ENCODE data around the gene GIMAP5. TPM values are rescaled to one million over a fixed set of nuclear protein-coding genes. Genes with fewer than 3 reads are reported as not detected.

GIMAP5 gene
- total RNA-seq, 1 donor from 2014 or later = not detected

DNA sequence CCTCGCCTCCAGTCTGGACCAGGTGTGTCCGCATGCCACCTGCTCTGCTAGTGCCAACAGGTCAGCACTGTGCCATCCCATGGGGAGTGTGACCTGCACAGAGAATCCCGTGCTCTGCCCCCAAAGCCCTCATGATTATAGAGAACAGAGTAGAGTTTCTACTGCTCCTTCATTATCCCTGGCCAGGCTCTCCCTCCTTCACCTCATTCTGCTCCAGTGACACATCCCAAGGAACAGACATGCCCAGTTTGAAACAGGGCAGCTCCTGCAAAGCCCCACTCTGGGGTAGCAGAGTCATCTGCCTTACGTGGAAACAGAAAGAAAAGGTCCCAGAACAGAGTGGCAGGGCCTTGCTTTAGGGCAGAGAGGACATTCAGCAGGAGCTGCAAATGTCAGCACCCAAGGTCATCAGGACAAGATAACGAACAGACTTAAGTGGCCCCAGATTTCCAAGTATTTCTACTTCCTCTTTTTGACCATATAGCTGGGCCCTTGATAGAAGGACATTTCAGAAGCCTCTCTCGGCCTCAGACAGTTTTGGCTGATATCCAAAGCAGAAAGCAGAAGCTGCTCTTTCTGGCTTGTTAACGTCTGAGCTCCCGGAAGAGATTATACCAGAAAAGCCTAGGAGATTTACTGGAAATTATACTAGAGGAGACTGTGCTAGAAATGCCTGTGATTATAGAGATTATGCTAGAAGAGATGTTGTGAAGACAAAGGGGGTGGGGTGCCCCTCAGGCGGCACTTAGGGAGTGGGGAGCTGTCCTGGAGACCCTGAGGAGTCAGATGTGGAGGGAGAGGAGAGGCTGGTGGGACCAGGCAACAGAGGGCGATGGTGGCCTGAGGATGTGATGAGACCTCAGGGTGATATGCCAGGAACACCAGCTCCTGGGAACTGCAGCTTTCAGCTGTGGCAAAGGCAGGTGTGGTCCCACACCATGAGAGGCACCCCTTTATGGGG lies 50.4 kb downstream of the GIMAP5 start:
- H3K4me3 ChIP-seq (ENCODE audit: low read depth, low read length) = no peak overlapping the region
- no peak for FAIRE-seq

DNA sequence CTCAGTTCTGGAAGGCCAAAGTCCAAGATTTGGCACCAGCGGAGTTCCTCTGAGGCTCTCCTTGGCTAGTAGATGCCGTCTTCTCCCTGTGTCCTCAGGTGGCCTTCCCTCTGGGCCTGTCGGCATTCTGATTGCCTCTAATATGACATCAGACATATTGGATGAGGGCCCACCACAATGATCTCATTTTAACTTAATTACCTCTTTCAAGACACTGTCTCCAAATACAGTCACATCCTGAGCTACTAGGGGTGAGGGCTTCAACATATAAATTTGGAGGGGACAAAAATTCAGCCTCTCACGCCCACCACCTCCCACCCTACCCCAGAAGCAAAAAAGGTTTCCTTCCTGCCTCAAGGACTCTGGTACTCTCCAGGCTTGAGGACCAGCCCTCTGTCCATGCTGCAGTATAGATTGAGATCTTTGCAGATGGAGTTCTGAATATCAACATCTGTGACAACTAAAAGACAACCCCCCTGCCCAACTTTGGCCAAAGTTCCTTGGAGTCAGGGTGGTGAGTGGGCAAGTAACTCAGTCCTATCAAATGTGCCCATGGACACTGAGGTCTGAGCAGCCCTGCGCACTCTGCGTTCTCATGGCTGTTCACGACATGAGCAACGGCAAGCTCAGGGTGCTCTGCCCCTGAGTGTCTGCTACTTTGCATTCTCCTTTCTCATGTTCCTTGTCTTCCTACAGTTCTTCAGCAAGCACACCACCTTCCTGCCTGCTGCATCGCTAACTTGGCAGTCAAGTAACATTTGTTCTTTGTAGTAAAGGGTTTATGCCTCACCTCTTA lies 51.5 kb downstream of the GIMAP5 start:
- FAIRE-seq = no peak
- TF ChIP-seq, protein P1, sequence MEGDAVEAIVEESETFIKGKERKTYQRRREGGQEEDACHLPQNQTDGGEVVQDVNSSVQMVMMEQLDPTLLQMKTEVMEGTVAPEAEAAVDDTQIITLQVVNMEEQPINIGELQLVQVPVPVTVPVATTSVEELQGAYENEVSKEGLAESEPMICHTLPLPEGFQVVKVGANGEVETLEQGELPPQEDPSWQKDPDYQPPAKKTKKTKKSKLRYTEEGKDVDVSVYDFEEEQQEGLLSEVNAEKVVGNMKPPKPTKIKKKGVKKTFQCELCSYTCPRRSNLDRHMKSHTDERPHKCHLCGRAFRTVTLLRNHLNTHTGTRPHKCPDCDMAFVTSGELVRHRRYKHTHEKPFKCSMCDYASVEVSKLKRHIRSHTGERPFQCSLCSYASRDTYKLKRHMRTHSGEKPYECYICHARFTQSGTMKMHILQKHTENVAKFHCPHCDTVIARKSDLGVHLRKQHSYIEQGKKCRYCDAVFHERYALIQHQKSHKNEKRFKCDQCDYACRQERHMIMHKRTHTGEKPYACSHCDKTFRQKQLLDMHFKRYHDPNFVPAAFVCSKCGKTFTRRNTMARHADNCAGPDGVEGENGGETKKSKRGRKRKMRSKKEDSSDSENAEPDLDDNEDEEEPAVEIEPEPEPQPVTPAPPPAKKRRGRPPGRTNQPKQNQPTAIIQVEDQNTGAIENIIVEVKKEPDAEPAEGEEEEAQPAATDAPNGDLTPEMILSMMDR (IDR thresholded peaks at IDR 0.05; ENCODE audit: insufficient read depth, low read length, severe bottlenecking) = no peak
- H3K36me3 ChIP-seq (ENCODE audit: control insufficient read depth, insufficient read depth, low read length) = no peaks in the 10 kb centered on the region
- H3K27me3 ChIP-seq (ENCODE audit: control insufficient read depth, insufficient read depth, low read length) = peaks cover 2% of the 10 kb centered on the region
- no peak for DNase-seq (ENCODE audit: low read depth)
- H3K4me3 ChIP-seq (ENCODE audit: low read depth, low read length) = no peak overlapping the region

More for the DNA sequence above, 50.4 kb downstream of the GIMAP5 start:
- no peaks in the 10 kb centered on the region for H3K36me3 ChIP-seq (ENCODE audit: control insufficient read depth, insufficient read depth, low read length)
- peaks cover 2% of the 10 kb centered on the region for H3K27me3 ChIP-seq (ENCODE audit: control insufficient read depth, insufficient read depth, low read length)
- TF ChIP-seq, protein P1 (IDR thresholded peaks at IDR 0.05; ENCODE audit: insufficient read depth, low read length, severe bottlenecking) = no peak
- no peak for DNase-seq (ENCODE audit: low read depth)

DNA sequence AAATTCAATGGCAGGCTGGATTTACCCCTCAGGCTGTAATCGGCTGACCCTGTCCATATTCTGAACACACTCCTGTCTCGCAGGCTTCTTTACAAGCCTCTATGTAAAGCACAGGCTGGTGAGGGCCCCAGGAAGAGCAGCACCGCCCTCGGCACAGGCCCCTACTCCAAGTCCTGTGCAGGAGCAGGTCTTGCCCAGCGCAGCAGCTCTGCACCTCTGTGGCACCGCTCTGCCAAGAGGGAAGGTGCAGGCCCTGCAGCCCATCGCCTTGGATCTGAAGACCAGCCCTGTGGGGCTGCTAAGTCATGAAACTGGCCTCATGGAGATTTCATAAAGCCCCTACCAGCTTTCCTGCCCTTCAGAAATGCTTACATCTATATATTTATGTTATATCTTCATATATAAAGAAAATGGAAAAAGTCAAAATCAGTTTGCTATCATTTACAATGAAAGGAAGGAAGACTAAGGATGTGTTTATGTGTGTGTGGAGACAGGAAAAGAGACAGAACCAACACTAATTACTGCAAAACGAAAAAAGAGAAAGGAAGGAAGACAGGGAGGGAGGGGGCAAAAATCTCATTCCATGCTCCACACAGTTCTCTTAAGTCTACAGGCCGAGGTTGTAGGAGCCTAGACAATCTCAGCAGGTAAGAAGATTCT lies 53.3 kb downstream of the GIMAP5 start:
- FAIRE-seq (no peak), DNase-seq (ENCODE audit: low read depth) (no peak)
- Histone ChIP-seq H3K27me3 (ENCODE audit: control insufficient read depth, insufficient read depth, low read length) (peaks cover 3% of the 10 kb centered on the region), H3K4me3 (ENCODE audit: low read depth, low read length) (no peak overlapping the region), H3K36me3 (ENCODE audit: control insufficient read depth, insufficient read depth, low read length) (no peaks in the 10 kb centered on the region)
- TF ChIP-seq, protein P1 (IDR thresholded peaks at IDR 0.05; ENCODE audit: insufficient read depth, low read length, severe bottlenecking) = no peak

DNA sequence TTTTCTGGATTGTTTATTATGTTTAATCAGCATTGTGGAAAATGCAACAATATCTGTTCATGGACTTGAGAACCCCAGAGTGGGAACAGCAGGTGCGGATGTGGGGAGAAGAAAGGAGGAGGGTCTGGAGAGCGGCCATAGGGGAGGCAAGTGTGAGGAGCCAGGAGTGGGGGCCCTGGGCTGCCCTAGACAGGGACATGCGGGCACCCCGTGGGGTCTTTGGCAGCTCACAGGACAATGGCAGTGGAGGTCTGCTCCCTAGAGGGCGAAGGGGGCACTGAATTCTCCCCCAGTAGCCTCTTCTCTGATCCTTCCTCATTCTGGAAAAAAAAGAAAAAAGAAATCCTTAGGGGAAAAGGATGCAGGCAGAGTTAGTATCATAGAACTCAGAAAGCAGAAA lies 54.1 kb downstream of the GIMAP5 start:
- DNase-seq (ENCODE audit: low read depth) = no peak
- H3K4me3 ChIP-seq (ENCODE audit: low read depth, low read length) = no peak overlapping the region
- TF ChIP-seq, protein P1 (IDR thresholded peaks at IDR 0.05; ENCODE audit: insufficient read depth, low read length, severe bottlenecking) = no peak
- FAIRE-seq = no peak
- peaks cover 3% of the 10 kb centered on the region for H3K27me3 ChIP-seq (ENCODE audit: control insufficient read depth, insufficient read depth, low read length)
- no peaks in the 10 kb centered on the region for H3K36me3 ChIP-seq (ENCODE audit: control insufficient read depth, insufficient read depth, low read length)

DNA sequence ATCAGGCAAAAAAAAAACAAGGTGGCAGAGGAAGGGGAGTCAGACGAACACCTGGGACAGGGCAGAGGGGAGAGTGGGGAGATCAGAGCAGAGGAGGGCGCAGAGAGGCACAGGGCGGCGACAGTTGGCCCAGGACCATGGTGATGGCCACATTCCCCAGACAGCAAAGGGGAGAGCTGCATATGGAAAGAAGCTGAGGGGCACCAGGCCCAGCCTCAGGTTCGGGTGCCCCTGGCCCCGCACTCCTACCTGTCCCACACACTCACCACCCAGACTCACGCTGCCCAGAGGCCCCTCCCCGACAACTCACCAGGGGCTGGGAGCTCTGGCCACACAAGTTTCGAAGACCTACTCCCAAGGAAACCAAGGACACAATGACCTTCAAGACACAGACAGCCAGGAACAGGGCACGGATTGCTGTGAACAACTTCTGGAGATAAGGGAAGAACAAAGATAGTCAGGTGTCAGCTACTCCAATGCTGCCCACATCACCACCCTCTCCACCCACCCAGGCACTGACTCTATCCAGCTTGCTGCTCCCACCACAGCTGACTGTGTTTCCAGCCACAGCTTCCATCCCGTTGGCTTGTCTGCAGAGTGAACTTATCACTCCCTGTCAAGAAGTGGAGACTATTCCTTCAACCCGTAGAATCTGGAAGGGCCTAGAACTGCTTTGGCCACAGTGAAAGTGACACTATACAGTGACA lies 54.7 kb downstream of the GIMAP5 start:
- Histone ChIP-seq H3K4me3 (ENCODE audit: low read depth, low read length) (no peak overlapping the region), H3K27me3 (ENCODE audit: control insufficient read depth, insufficient read depth, low read length) (peaks cover 3% of the 10 kb centered on the region), H3K36me3 (ENCODE audit: control insufficient read depth, insufficient read depth, low read length) (no peaks in the 10 kb centered on the region)
- FAIRE-seq (peak; percentile 64), DNase-seq (ENCODE audit: low read depth) (no peak)
- TF ChIP-seq, protein P1 (IDR thresholded peaks at IDR 0.05; ENCODE audit: insufficient read depth, low read length, severe bottlenecking) = no peak
